GM21367 (cell line): ENCODE measurements around the gene ZP2.
"Not testable (repeated sequence)": the region's sequence is repeated elsewhere in the genome, so short reads cannot be mapped to it uniquely, and the experiment has no call there.

Source experiments
- ATAC-seq: cut with Tn5 transposase; IDR thresholded peaks from one replicate; pipeline ENCODE4 v1.9.1; 2021; ENCODE audit not compliant: unreplicated experiment

ZP2 gene

DNA sequence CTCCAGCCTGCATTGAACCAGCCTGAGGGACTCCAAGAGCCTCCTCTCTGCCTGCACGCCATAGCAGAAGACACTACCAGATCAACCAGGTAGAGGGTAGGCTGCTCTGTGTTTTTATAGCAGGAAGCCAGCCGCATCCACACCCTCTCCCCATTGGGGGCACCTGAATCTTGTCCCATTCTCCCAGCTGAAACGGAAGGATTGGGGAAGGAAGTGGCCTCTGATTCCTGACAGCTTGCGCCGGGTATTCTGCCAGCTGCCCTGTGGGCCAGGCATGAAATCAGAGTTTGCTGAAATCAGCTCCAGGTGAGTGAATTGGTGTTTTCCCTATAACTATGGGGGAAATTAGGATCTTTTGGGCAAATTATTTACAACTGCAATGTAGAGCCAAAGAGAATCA, at the start of gene ZP2:
ZP2 (minus strand) TSS at position 89 of the 400 bp plus-strand sequence; CDS start at position 62, 27 bp downstream.
- ATAC-seq: no peak

DNA sequence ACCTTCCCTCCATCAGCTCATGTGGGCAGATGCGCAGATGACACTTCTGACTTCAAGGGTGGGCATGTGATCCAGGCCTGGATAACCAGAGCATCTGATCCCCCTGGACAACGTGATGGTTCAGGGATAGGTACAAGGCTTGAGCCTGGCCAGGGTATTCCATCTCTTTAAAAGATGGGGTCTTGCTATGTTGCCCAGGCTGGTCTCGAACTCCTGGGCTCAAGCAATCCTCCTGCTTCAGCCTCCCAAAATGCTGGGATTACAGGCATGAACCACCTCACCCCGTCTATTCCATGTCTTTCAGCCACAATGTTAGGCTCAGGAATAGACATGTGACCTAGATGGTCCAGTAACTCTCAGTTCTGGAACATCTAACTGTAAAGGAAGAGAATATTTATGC, 45.9 kb upstream of the ZP2 start:
- ATAC-seq: no peak

GRCh38 chr16:21256636-21257035, 45.3 kb upstream of the ZP2 start:
- no peak for ATAC-seq

DNA sequence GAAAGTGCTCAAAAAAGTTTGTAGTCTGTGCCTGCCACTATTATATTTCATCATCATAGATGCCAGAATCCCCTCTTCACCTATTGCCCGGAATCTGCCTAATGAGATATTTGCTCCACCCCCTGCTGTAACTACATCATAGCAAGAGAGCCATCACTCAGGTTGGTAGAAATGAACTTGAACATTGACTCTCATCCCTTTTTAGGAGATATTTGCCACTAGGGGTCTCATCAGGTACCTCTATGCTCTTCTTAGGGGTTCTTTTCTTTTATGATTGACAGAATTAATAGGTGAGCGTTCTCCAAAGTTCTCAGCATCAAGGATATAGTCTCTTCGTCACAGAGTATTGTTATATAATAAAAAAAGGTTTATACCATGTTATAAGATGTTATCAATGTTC, 42.1 kb upstream of the ZP2 start:
- no peak for ATAC-seq

DNA sequence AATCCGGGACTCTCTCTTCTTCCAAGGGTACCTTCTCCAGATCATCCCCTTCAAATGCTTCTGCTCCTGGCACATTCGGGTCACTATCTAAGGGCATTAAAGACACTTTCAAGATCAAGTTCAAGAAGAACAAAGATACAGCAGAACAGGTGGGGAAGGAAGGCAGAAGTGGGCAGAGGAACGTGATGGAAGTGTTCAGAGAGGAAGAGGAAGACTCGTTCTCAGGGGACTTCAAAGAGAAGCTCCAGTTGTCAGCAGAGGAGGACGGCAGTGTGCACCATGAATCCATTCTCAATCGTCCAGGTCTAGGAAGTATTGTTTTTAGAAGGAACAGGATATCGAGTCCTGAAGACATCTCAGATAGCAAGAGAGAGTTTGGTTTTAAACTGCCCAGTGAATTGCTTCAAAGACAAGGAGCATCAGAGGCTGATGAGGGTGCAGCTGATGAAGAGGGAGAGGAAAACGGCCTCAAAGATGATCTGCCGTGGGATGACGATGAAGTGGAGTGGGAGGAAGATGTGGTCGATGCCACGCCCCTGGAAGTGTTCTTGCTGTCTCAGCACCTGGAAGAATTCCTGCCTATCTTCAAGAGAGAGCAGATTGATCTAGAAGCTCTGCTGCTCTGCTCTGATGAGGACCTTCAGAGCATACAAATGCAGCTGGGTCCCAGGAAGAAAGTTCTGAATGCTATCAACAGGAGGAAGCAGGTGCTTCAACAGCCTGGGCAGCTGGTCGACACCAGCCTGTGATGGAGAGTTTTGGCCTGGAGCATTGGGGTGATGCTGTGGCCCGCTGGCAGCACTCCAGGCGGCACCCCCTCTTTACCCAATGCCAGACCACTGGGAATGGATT, 38.9 kb upstream of the ZP2 start:
- ATAC-seq: no peak

DNA sequence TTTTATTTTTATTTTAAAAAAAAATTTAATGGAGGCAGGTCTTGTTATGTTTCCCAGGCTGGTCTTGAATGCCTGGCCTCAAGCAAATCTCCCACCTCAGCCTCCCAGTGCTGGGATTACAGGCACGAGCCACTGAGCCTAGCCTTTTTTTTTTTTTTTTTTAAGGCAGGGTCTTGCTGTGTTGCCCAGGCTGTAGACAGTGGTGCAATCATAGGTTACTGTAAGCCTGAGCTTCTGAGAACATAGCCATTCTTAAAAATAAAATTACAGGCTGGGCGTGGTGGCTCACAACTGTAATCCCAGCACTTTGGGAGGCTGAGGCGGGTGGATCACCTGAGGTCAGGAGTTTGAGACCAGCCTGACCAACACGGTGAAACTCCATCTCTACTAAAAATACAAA, 36.8 kb upstream of the ZP2 start:
- ATAC-seq: not testable (repeated sequence)

GRCh38 chr16:21244518-21245215, 33.3 kb upstream of the ZP2 start:
- no peak for ATAC-seq

DNA sequence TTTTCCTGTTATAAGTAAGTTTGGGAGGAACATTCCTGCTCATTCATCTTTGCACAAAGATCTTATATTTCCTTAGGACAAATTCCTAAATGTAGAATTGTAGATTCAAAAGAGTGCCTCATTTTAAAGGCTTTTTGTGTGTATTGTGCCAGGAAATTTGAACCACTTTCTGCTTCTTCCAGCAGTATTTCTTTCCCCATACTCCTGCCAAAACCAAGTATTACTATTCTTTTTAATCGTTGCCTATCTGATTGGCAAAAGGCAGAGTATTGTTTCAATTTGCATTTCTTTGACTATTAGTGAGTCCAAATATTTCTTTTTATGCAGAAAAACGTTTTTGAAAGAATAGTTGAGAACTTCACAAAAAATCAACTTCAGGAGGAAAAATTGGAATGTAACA, 31.4 kb upstream of the ZP2 start:
- ATAC-seq: no peak

DNA sequence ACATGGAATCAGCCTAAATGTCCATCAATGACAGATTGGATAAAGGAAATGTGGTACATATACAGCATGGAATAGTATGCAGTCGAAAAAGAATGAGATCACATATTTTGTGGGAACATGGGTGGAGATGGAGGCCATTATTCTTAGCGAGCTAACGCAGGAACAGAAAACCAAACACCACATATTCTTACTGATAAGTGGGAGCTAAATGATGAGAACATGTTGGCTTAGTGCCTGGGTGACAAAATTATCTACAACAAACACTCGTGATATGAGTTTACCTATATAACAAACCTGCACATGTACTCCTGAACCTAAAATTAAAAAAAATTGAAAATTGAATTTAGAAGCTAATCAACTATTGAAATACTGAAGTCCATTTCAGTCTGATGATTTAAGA, 28.3 kb upstream of the ZP2 start:
- ATAC-seq: no peak

DNA sequence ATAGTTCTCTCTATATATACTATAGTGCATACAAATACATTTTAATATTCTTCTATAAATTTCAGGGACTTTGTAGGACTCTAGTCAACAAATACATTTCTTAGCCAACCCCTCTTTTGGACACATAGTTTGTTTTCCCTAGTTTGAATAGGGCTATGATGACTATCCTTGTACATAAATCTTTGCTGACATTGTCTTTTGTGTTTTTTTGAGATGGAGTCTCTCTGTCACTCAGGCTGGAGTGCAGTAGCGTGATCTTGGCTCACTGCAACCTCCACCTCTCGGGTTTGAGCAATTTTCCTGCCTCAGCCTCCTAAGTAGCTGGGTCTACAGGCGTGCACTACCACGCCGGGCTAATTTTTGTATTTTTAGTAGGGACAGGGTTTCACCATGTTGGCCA, 25.5 kb upstream of the ZP2 start:
- ATAC-seq: no peak

DNA sequence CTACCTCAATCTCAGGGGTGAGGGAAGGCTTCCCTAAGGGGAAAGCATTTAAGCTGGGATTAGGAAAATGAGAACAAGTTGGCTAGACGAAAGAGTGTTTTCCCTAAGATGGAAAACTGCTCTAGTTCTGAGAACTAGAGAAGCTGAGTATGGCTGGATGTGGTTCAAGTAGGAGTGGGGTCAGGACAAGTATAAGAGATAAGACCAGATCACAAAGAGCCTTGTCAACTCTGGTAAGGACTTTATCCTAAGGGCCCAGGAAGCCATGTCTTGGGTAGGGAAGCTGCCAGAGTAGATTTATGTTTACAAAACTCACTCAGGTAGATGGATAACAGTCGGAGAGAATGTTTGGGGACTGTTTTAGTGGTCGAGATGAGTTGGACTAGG, 23.8 kb upstream of the ZP2 start:
- no peak for ATAC-seq

DNA sequence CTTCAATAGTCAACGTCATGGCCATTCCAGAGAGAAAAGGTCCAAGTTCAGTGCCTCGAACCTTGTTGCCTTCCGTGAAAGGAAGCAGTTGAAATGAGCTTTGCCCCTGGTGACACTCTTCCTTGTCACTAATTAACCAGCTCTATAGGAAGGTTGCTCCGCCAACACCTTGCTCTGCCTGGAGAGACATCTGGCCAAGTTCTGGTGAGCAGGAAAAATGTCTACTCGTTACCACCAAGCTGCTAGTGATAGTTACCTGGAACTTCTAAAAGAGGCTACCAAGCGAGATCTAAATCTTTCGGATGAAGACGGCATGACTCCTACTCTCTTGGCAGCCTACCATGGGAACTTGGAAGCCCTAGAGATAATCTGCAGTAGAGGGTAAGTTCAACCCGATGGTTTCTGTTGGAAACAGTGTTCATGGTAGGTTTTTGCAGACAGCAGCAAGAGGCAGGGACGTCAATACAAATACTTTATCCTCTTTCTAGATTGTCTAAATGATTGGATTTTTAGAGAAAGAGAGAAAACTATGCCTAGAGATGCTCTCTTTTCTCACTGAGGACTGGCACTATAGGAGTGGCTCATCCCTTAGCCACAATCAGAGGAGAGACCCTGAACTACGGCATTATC, 22.3 kb upstream of the ZP2 start, which contains the start of gene ANKS4B:
ANKS4B (plus strand) TSS at position 179 of the 630 bp plus-strand sequence; CDS start at position 218, 39 bp downstream.
- ATAC-seq: no peak

DNA sequence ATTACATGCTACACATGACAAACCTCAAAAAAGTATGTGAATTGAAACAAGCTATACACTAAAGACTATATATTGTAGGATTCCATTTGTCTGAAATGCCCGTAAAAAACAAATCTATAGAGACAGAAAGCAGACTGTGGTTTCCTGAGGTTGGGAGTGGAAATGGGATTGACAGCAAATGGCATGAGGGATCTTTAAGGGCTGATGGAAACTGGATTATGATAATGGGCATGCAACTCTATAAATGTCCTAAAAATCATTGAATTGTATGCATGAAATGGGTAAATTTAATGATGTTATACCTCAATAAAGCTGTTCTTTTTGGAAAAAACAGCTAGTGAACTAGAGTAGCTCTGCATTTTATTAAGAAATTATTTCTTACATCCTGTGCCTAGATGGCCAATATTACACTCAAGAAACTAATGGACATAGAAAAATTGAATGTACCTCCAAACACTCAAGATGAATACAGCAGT, 21.7 kb upstream of the ZP2 start:
- no peak for ATAC-seq

- ATAC-seq: no peak
Measured at GRCh38 chr16:21228361-21228872, 17.0 kb upstream of the ZP2 start.

DNA sequence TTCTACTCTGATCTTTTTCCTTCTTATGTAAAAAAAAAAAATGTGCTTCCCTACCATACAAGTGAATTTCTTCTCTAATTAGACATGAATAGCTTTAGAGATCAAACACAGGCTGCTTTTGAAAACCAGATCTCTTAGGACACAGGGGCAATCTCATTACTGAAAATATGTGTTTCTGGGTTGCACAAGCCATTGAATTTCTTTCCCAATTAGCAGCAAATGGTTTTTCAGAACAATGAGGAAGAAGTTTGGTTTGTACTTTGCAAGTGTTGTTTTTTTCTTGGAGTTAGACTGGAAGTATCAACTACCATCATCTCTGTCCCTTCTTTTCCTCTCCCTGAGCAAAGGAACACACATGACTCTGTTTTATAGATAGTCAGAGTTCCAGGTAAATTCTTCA, 16.5 kb upstream of the ZP2 start:
- no peak for ATAC-seq

- no peak for ATAC-seq
Measured at GRCh38 chr16:21226749-21227148, 15.4 kb upstream of the ZP2 start.

DNA sequence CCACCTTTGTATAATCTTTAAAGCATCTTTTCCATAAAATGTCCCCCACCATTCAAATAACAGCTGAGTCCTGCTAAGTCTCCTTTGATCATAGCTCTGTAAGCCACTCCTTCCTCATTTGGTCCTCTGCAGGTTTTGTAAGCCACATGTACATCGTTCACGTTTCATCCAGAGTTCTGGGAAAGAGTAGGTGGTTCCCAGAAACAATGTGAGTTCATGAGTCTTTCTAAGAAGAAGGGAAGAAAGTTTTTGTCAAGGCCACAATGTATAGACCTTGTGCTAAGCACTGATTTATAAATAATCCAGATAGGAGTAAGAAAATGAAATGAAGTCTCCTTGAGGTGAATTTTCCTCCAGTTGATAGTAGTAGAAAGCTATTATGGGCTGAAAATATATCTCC, 13.4 kb upstream of the ZP2 start:
- no peak for ATAC-seq

DNA sequence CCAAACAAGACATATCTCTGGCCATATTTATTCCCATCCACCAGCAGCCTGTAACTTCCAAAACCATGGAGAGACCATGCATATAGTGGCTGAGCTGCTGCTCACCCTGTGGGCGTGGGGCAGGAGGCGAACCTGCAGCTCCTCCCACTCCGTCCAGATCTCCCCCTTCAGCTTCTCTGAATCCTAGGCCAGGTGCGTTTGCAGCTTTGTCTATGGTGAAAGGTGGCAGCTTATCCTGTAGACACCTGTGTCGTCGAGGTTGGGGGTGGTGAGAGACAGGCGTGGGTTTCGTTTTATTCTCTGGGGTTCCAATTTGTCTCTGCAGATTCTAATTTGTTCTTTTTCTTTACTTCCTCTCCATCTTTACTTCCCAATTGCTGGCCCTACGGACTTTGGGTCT, 12.4 kb upstream of the ZP2 start:
- no peak for ATAC-seq

DNA sequence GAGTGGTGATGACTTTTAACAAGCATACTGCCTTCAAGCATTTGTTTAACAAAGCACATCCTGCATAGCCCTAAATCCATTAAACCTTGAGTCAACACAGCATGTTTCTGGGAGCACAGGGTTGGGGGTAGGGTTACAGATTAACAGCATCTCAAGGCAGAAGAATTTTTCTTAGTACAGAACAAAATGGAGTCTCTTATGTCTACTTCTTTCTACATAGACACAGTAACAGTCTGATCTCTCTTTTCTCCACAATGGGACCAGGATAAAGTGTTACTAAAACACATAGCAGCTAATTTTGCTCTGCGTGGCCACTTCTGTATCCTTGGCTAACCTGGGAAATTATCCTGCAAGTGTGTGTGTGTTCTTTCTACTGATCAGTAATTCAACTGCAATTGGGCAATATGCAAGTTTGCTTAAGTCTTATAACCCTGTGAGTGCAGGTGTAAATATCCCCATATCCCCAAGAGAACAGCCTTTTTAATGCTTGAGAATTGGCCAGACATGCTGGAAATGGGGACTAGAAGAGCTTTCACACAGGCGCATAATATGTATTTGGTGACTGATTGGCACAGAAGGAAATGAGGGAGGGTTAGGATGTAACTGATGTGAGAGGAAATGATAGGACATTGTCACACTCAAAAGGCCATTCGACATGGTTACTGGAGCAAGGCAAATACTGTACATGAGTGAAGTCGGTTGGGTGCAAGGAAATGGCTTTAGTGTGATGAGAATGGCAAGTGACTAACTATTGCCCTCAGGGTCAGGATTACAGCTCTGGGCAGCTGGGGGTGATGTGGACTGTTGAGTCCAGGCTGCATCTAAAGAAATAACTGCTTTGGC, 11.3 kb upstream of the ZP2 start:
- no peak for ATAC-seq

DNA sequence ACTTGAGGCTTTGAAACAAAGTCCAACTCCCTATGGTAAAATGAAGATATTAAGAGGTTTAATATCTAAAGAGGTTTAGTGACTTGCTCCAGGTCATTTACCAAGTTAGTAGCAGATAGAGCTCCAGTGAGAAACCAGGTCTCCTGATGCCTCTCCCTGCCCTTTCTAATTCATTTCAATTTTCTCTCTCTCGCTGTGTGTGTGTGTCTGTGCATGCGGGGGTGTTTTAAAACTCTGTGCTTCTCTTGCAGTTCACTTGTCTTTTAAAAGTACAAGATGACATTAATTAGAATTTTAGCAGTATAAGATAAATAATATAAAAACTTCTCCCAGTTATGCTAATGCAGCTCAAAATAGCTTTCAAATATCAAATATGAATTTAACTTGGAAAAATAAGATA, 8.2 kb upstream of the ZP2 start:
- ATAC-seq: no peak

DNA sequence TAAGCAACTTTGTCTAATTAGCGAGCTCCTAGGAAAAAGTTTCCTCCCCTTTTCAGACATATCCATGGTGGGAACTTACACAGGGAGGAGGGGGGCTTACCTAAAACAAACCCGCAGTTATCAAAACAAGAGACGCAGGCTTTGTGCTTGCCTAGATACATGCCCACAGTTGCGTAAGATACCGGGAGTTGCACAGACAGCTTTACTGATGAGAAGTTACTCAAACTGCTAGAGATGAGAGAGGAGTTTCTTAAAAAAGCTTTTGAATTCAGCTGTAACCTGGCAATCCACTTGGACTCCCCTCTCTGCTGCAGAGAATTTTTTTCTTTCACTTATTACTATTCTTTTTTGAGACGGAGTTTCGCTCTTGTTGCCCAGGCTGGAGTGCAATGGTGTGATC, 6.8 kb upstream of the ZP2 start:
- ATAC-seq: no peak
